CD4-positive, alpha-beta T cell treated with Interleukin-4 for 1 hour (primary cell): ENCODE results near the gene NMT1.
"Not testable (repeated sequence)": the region's sequence is repeated elsewhere in the genome, so short reads cannot be mapped to it uniquely, and the experiment has no call there.

ENCODE experiments used
- DNase-seq, 2 donors: peaks; one replicate each; pipeline ENCODE4 v3.0.0-alpha.2; 2020 to 2022

Gene NMT1

DNA sequence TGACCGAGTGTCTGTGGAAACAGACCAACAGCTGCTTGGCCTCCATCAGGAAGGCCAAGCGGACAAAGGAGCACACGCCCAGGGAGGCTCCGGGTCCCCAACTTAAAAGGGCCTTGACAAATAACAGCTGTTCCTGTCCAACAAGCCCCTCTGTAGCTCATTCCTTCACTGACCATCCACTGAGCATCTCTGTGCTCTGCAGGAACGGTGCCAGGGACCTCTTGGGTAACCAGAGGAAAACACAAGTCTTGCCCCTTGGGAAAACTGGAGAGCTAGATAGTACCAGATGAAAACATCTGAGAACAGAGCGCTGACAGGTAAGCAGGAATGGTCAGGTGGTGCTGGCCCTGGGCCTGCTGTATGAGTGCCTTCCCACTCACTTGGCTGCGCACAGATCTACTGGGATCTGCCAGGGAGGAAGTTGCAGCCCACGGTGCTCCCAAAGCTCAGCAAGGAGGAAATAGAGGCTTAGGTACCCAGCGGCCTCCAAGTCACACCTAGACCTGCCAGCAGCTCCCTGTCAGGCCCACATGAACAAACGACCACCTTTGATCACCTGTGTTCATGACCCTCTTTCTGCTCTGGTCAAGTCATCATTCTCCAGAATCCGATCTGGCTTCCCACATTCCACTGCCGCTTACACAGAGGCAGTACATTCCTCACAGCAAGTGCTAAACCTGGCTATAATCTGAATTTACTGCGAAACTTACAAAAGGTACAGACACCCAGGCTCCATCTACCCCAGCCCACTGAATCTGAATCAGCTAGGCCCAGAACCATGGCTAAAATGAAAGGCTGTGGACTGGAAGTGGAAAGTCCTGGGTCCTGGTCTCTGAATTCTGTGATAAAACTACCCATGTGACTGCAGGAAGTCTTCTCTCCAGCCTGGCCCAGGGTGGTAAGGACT is 22.1 kb upstream of the NMT1 start:
- DNase-seq, result no peak

DNA sequence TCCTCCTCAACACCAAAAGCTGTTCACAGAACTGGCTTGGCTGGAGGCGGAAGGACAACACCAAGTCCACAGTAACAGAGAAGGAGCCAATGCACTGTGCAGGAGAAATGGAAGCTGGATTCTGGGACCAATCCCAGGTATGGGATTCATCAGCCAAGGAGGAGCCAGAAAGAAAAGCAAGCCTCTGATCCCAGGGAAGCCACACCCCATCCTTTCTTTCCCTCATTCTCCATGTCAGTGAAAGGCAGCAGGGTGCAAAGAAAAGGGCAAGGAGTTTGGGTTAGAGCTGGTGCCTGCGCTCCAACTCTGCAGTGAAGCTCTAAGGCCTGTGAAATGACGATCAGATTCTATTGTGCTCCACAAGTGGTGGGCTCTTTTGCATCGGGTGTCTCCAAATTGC is 20.7 kb upstream of the NMT1 start:
- no peak for DNase-seq

DNA sequence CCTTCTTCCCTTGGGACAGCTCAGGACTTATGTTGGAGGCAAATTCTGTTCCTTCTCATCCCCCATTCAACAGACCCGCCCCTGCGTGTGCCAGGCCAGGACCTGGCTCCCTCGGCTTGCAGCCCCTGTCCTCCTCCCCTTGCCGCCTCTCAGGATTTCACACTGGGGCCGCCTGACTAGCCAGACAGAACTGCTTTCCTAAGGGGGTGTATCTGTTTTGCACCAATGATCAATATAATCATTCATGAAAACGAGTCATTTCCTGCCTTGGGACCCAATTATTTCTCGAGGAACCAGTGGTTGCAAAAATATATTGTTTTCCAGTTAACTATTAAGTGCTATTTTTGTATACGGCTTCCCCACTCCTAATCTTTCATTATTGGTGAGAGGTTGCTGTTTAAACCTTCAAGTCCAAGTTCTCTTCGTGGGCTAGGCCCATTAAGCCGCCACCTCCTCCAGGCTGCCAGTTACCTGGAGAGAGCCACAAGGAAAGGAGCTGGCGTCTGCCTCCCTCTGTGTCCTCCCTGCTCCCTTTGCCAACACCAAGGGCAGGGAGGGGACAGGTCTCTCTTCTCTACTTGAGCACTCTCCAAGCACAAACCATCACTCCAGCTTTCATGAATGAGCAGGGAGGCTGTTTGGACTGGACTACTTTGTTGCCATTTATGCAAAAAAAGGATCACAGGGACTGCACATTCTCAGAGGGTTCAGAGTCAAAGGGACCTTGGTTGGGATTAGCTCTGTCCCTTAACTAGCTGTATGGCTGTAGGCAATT is 18.6 kb upstream of the NMT1 start:
- no peak for DNase-seq

DNA sequence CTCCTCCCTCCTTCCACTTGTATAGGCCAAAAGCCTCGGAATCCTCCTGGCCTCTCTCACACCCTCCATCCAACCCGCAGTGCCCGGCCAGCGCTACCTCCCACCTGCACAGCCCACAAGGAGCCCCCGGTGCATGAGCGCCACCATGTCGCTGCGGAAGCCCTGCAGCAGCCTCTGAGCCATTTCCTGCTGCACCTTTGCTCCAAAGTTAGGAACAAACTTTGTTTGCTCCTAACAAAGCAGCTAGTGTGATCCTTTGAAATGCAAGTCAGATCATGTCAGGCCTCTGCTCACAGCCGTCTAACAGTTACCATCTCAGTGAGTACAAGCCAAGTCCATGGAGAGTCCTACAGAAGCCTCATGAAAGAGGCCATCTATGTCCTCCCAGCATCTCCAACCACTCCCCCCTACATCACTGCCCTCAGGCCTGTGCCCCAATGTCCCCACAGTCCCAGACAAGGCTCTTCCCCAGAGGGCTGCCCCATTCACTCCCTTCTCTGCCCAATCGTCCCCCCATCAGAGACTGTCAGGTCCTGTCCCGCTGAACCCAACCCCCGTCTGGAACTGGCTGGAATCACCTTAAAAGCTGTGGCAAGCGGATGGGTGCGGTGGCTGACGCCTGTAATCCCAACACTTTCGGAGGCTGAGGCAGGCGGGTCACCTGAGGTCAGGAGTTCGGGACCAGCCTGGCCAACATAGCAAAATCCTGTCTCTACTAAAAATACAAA is 17.1 kb upstream of the NMT1 start:
- DNase-seq, result no peak

DNA sequence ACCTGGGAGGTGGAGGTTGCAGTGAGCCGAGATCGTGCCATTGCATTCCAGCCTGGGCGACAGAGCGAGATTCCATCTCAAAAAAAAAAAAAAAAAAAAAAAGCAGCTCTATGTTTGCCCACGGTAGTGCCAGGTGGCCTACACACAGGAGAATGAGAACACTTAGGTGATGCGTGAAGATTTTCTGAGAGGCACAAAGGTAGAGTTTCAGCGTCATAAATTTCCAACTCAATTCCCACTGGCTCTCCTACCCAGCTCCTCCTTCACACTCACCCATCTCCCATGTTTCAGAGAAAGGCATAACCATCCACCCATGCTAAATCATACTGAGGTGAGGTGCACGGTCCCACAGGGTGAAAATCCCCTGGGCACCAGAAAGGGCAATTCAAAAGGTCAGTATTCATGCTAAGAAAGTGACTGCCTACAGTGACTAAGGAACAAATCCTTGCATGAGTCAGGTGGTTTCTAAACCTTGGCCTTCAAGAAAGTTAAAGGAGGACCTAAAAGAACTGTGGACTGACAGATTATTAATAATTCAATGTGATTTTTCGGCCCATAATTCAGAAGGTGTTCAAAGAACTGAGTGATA is 14.5 kb upstream of the NMT1 start:
- no peak for DNase-seq

DNA sequence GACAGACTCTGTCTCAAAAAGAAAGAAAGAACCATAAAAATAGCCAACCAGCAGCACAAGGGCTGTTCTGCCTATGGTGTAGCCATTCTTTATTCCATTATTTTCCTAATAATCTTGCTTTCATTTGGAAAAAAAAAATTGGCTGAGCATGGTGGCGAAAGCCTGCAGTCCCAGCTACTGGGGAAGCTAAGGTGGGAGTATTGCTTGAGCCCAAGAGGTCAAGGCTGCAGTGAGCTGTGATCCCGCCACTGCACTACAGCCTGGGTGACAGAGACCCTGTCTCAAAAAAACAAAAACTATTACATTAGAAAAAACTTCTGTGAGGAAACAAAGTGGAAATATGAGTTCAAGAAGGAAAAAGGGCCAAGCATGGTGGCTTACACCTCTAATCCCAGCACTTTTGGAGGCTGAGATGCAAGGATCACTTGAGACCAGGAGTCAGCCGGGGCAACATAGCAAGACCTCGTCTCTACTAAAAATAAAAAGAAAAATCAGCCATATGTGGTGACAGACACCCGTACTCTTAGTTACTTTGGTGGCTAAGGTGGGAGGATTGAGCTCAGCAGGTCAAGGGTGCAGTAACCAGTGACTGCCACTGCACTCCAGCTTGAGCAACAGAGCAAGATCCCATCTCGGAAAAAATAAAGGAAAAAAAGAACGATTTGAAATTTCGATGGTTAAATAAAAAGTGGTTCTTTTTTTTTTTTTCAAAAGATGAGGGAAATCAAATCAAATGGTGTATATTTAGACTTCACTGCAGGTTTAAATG is 12.1 kb upstream of the NMT1 start:
- DNase-seq, result peak in 1 of 2 donors; percentile 11

DNA sequence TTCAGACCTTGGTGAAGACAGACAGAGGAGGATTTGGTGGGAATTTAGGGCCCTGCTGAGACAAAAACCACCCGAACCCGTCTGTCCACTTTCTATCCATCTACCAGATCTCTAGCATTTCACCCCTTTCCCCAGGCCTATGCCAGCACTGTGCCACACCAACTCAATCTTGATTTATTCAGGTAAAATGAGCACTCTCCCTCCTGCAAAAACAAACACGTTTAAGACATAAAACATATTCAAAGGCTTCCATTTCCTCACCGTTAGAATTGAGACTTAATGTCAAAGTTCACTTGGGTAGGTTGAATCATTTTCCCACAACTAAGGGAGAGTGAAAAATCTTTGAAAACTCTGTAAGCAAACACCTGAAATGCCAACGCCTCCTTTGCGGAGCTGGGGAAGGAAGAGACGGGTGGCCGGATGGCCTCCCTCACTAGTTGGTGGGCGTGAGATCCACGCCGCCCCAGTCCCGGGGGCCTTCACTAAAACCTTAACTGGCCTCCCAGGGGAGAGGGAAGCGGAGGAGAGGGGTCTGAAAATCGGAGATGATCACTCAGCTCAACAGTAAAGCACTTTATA is 10.5 kb upstream of the NMT1 start:
- peak in 1 of 2 donors; percentile 20 for DNase-seq

DNA sequence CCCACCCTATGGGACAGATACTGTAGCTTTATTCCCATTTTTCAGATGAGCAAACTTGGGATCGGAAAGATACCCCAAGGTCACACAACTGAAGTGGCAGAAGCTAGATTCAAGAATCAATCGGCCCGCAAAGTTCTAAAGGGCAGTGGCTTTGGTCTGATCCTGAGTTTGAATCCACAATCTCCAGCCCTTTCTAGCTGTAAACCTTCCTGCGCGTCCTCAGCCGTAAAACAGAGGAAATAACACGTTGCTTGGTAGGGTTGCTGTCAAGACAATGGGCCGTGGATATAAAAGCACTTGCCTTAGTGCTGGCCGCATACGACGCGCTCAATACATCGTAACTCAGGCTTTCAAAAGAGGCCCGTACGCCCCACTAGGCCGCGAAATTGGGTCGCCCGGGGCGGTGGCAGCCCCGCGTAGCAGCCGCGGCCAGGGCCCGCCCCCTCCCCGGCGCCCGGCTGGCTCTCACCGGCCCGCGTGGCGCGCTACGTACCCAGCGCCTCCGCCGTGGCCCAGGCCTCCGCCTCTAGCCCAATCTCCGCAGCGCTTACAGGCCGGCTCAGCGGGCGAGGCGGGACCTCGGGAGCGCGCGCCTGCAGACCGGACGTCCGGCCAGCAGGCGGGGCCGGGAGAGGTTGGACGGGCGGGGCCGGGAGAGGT is 9.9 kb upstream of the NMT1 start, which contains the start of gene DCAKD:
TSS of gene DCAKD (minus strand) at position 573 of the 660 bp plus-strand sequence. CDS start 16,747 bp downstream, outside the sequence.
- peak; percentile 92 for DNase-seq

DNA sequence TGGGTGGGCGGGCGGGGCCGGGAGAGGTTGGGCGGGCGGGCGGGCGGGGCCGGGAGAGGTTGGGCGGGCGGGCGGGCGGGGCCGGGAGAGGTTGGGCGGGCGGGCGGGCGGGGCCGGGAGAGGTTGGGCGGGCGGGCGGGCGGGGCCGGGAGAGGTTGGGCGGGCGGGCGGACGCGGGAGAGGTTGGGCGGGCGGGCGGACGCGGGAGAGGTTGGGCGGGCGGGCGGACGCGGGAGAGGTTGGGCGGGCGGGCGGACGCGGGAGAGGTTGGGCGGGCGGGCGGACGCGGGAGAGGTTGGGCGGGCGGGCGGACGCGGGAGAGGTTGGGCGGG is 9.4 kb upstream of the NMT1 start:
- DNase-seq, result not testable (repeated sequence)

DNA sequence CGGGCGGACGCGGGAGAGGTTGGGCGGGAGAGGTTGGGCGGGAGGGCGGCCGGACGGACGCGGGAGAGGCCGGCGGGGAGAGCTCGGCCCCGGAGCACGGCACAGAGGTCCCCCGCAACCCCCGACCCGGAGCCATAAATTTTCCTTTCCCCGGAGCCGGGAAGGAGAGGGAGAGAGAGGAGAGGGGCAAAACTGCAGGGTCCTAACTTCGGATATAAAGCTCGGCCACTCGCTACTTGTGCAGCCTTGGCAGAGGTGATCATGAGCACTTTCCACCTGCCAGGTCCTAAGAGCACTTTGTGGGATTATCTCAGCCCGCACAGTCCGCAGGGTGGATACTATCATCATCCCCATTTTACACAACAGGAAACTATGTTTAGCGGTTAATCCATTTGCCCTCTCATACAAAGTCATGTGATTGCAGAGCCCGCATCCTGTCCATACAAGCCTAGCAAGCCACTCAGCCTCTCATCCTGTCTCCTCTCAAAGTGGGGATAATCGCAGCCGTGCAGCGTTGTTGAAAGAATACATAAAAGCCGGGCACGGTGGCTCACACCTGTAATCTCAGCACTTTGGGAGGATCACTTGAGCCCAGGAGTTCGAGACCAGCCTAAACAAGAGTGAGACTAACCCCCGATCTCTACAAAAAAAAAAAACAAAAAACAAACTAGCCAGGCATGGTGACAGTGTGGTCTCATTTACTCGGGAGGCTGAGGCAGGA is 8.9 kb upstream of the NMT1 start:
- DNase-seq, result peak; percentile 25 to 63

DNA sequence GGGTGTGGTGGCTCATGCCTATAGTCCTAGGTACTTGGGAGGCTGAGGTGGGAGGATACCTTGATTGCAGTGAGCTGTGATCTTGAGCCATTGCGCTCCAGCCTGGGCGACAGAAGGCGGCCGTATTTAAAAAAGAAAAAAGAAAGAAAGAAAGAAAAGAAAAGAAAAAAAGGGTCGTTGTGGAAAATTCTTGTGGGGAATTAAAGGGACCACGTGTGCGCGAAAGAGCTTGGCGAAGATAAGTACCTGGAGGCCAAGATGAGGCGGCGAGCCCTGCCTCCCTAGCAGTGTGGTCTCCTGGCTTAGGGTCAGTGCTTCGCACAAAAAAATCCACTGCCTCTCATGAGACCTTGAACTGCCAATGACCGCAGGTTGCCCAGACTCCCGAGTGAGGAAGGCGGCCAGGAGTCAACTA is 728 bp upstream of the NMT1 start:
- no peak for DNase-seq

DNA sequence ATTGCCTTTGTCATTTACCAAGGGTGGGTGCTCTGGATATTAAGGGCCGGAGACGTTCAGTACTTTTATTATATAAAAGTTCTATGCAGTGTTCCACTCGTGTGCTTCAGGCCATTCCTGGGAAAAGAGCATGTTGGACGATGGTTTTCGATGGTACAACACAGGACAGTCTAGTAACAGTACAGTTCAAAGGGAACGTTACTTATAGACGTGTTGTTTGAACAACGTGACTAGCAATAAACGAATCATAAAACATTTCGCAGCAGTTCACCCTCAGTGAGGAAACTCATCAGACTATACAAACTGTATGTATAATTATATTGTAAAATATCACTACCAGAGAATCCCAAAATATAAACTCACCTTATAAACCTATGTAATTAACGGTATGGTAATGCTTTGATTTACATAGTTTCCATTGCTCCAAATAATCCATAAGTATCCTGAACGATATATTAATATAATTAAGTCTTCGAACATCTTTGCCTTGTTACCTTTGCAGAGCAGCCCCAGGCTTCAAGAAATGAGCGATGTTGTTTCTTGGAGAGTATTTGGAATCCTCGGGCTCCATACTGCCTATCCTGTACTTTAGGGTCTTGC is 589 bp downstream of the NMT1 start:
- DNase-seq, result no peak

DNA sequence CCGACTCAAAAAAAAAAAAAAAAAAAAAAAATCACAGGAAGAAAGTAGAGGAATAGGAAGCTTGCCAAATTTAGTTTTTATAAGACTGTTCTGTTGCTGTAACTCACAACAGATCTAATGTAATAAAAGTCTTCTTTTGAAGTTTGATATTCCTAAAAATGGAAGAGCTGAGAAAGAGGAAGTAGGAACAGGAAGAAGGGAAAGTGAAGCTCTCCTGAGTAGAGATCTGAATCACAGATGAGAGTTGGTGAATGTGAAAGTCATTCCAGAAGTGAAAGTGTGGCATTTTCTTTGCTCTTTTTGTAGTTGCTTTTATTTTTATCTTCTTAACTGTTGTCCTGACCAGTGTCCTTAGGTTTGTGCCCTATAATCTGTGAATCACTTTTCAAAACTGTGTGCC is 2.1 kb downstream of the NMT1 start:
- DNase-seq, result no peak

DNA sequence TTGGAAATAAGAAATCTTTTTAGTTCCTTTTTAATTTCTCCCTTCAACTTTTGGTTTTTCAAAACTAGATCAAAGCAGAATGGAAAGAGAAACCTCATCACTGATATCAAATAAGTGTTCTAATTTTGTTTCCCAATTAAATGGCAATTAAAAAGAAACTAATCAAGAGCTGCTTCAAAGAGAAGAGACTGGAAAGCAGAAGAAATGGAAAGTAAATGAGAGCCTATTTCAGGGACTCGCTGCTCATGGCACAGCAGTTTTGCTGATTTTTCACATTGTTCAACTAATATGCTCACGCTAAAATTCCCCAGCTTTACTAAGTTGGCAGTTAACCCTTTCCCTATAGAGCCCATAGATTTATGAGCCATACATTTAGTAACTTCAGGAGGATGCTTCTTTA is 6.5 kb downstream of the NMT1 start:
- no peak for DNase-seq

DNA sequence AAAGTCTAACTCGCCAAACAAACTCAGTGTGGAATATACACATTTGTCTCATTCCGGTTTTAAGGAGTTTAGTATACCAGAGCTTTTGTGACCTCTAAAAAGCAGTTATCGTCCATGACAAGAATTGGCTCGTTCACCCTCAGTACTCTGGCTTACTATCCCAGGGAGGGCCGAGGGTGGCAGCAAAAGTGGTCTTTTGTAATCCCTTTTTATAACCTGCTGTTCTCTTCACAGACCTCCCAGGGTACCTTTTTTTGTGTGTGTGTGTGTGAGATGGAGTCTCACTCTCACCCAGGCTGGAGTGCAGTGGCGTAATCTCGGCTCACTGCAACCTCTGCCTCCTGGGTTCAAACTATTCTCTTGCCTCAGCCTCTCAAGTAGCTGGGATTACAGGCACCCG is 8.9 kb downstream of the NMT1 start:
- no peak for DNase-seq

DNA sequence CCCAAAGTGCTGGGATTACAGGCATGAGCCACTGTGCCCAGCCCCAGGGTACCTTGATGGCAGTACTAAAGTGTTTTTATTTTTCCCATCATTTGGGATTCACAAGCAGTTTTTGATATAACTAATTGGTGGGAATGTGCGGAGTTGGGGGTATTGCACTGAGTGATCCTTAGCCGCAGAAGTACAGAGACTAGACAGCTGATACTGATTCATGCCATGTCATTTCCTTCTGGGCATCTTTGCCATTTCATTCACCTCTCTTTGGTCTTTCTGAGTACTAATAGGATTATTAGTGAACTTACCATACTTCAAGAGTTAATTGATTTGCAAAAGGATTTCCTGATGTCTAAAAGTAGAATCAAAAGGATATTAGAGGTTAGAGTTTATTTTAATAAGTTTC is 9.7 kb downstream of the NMT1 start:
- DNase-seq, result no peak

DNA sequence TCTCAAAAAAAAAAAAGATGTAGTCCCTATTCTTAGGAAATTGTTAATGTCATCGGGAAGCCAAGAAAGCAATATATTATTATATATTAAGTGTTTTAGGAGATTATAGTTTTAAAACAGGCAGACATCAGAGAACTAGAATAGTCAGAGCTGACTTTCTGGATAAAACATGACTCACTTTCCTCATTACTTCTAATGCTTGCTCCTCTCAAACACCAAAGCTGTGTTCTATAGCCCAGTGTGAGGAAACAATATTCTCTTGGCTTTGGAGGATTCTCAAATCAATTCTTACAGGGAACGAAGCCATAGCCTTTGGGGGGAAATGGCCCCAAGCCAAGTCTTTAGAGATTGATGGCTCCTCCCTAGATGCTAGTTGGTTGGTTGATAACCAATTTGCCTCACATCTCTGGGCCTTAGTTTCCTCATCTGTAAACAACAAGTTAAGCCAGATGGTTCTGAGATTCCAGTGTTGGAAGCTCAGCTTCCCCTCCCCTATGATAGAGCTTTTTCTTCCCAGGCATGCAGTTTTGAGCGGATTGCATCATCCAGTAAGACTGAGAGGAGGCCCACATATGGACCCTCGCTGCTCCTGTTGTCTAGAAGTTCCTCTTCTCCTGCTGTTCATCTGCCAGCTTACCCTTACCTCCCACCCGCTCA is 12.4 kb downstream of the NMT1 start:
- DNase-seq, result no peak

DNA sequence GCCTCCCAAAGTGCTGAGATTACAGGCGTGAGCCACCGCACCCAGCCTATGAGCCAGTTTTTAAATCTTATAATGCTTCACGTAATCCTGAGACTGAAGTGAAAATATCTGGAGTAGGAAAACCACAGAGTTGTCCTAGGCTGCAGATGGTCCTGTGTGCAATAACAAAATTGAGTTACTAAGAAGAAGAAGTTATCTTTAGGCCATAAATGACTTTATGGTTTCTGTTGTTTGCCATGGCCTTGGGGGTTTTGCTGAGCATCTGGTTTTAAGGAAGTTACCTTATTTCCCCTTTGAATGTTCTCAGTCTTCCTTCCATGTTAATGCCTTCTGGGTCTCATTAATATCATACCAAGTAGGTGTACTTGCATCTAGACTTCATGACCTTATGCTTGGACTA is 16.5 kb downstream of the NMT1 start:
- DNase-seq, result no peak

DNA sequence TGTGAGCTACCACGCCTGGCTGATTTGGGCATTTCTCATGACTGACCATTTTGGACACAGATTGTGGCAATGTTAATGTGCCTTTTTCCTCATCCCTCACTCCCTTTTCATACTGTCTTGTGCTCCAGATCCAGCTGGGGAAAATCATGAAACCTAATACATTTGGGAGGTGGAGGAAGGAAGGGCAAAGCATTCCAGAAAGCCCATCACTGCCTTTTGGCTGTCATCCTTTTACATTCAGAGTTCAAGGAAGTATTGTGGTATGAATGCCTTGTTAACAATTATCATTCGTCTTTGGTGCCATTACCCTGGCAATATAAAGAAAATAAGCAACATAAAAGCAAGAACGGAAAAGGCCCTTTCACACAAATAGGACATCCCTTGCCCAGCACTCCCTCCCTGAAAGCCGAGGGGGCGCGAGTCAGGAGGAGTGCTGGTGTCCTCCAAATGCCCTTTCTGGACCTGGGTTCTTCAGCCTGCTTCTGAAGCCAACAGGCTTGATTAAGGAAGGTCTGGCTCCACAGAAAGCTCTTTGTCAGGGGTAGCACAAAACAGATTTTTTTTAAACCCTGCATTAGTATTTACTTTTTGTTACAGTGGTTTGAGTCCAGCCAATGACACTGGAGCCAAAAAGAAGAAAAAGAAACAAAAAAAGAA is 20.1 kb downstream of the NMT1 start:
- no peak for DNase-seq
